Osteoblast (primary cell): ENCODE measurements around the gene PTGES. TPM values are rescaled to one million over a fixed set of nuclear protein-coding genes. Genes with fewer than 3 reads are reported as not detected.

Experiments
- DNase-seq: peaks from one replicate; pipeline ENCODE4 v3.0.0; 2011; ENCODE audit warnings: low spot score, mixed read lengths; ENCODE audit not compliant: insufficient read length; ENCODE audit errors: missing footprints
- H2AFZ ChIP-seq: 2 replicates; pipeline ENCODE4 v1.6.0; 2011; ENCODE audit warnings: mild to moderate bottlenecking, low read length
- H3K27ac ChIP-seq: 2 replicates; pipeline ENCODE4 v1.5.1; 2011; ENCODE audit warnings: mild to moderate bottlenecking, low read depth, low read length, moderate library complexity
- H3K27me3 ChIP-seq: 2 replicates; pipeline ENCODE4 v1.6.0; 2012; ENCODE audit warnings: mild to moderate bottlenecking, control low read depth, inconsistent platforms, low read length, moderate library complexity; ENCODE audit not compliant: insufficient read depth
- H3K36me3 ChIP-seq: 2 replicates; pipeline ENCODE4 v1.5.1; 2011; ENCODE audit warnings: mild to moderate bottlenecking, low read length, control low read depth, moderate library complexity; ENCODE audit not compliant: insufficient read depth
- H3K4me1 ChIP-seq: 2 replicates; pipeline ENCODE4 v1.5.1; 2011; ENCODE audit warnings: mild to moderate bottlenecking, low read length, control low read depth, moderate library complexity; ENCODE audit not compliant: insufficient read depth
- H3K4me2 ChIP-seq: 2 replicates; pipeline ENCODE4 v1.6.0; 2011; ENCODE audit warnings: mild to moderate bottlenecking, low read length; ENCODE audit not compliant: insufficient read depth
- H3K4me3 ChIP-seq: fragments of 200-600 bp; sonication (generic); 3 replicates; pipeline ENCODE4 v1.5.1; 2012; ENCODE audit warnings: mild to moderate bottlenecking, low read length, inconsistent platforms; ENCODE audit not compliant: insufficient read depth
- H3K79me2 ChIP-seq: 2 replicates; pipeline ENCODE4 v1.6.0; 2012; ENCODE audit warnings: mild to moderate bottlenecking, low read length, control low read depth, inconsistent platforms; ENCODE audit not compliant: insufficient read depth
- H3K9me3 ChIP-seq: 2 replicates; pipeline ENCODE4 v1.5.1; 2011; ENCODE audit warnings: low read depth, low read length, control low read depth
- H4K20me1 ChIP-seq: 2 replicates; pipeline ENCODE4 v1.6.0; 2012; ENCODE audit warnings: mild to moderate bottlenecking, low read length, control low read depth; ENCODE audit not compliant: insufficient read depth
- CTCF ChIP-seq: IDR thresholded peaks from 2 replicates; pipeline ENCODE4 v1.5.1; 2011; ENCODE audit warnings: mild to moderate bottlenecking, low read depth, low read length, moderate library complexity; ENCODE audit errors: extremely low read depth
- total RNA-seq: library from RNA; depleted of rRNA; stranded (reverse); fragments of >200 nt; gene quantifications from 2 replicates; pipeline ENCODE4 v1.2.3, GENCODE V29; 2012

PTGES gene
- total RNA-seq, 1 donor: 70.9 TPM

- no peak overlapping the region for H3K27ac ChIP-seq
- H3K9me3 ChIP-seq: no peaks in the 10 kb centered on the region
- peaks cover 6% of the 10 kb centered on the region for H3K4me1 ChIP-seq
- H4K20me1 ChIP-seq: no peaks in the 10 kb centered on the region
- peak; percentile 58 for DNase-seq
- no peak overlapping the region for H3K4me2 ChIP-seq
- H2AFZ ChIP-seq: no peak overlapping the region
- H3K79me2 ChIP-seq: no peaks in the 10 kb centered on the region
- no peak for TF ChIP-seq CTCF
- no peak overlapping the region for H3K4me3 ChIP-seq
- peaks cover 2% of the 10 kb centered on the region for H3K36me3 ChIP-seq
- no peaks in the 10 kb centered on the region for H3K27me3 ChIP-seq
Observed at GRCh38 chr9:129733632-129733953, 19.2 kb downstream of the PTGES start.

- no peaks in the 10 kb centered on the region for H3K79me2 ChIP-seq
- H3K36me3 ChIP-seq: no peaks in the 10 kb centered on the region
- no peak overlapping the region for H2AFZ ChIP-seq
- H4K20me1 ChIP-seq: no peaks in the 10 kb centered on the region
- H3K27ac ChIP-seq: no peak overlapping the region
- H3K4me2 ChIP-seq: no peak overlapping the region
- H3K9me3 ChIP-seq: no peaks in the 10 kb centered on the region
- peak; percentile 62 for DNase-seq
- peaks cover 5% of the 10 kb centered on the region for H3K4me1 ChIP-seq
- TF ChIP-seq CTCF: no peak
- no peaks in the 10 kb centered on the region for H3K27me3 ChIP-seq
- no peak overlapping the region for H3K4me3 ChIP-seq
Observed at GRCh38 chr9:129732946-129733631, 19.8 kb downstream of the PTGES start.

- Histone ChIP-seq H3K79me2 (no peaks in the 10 kb centered on the region), H4K20me1 (no peaks in the 10 kb centered on the region), H3K4me2 (no peak overlapping the region), H3K4me1 (peaks cover 4% of the 10 kb centered on the region), H3K27ac (no peak overlapping the region), H3K36me3 (no peaks in the 10 kb centered on the region), H3K4me3 (no peak overlapping the region), H3K27me3 (no peaks in the 10 kb centered on the region), H2AFZ (no peak overlapping the region), H3K9me3 (no peaks in the 10 kb centered on the region)
- TF ChIP-seq CTCF: no peak
- DNase-seq: peak; percentile 18
Observed at GRCh38 chr9:129732100-129732499, 20.7 kb downstream of the PTGES start.

GRCh38 chr9:129731477-129732085 lies 21.3 kb downstream of the PTGES start:
- no peaks in the 10 kb centered on the region for H4K20me1 ChIP-seq
- no peaks in the 10 kb centered on the region for H3K27me3 ChIP-seq
- H3K4me2 ChIP-seq: no peak overlapping the region
- TF ChIP-seq CTCF: no peak
- peak; percentile 32 for DNase-seq
- H3K79me2 ChIP-seq: no peaks in the 10 kb centered on the region
- no peak overlapping the region for H3K27ac ChIP-seq
- no peaks in the 10 kb centered on the region for H3K36me3 ChIP-seq
- no peak overlapping the region for H2AFZ ChIP-seq
- peaks cover 9% of the 10 kb centered on the region for H3K4me1 ChIP-seq
- no peak overlapping the region for H3K4me3 ChIP-seq
- no peaks in the 10 kb centered on the region for H3K9me3 ChIP-seq
